ENCODE results near the gene GAD2. TPM values are rescaled to one million over a fixed set of nuclear protein-coding genes. Genes with fewer than 3 reads are reported as not detected.
"Not testable (repeated sequence)": the region's sequence is repeated elsewhere in the genome, so short reads cannot be mapped to it uniquely, and the experiment has no call there.

Gene GAD2
- total RNA-seq, 1 donor from 2014 or later: 6.5 TPM

GRCh38 chr10:26334932-26335573 is 118.5 kb downstream of the GAD2 start:
- H3K36me3 Mint-ChIP-seq (ENCODE audit: insufficient read depth): peaks cover 5% of the 10 kb centered on the region
- TF ChIP-seq, protein P1, sequence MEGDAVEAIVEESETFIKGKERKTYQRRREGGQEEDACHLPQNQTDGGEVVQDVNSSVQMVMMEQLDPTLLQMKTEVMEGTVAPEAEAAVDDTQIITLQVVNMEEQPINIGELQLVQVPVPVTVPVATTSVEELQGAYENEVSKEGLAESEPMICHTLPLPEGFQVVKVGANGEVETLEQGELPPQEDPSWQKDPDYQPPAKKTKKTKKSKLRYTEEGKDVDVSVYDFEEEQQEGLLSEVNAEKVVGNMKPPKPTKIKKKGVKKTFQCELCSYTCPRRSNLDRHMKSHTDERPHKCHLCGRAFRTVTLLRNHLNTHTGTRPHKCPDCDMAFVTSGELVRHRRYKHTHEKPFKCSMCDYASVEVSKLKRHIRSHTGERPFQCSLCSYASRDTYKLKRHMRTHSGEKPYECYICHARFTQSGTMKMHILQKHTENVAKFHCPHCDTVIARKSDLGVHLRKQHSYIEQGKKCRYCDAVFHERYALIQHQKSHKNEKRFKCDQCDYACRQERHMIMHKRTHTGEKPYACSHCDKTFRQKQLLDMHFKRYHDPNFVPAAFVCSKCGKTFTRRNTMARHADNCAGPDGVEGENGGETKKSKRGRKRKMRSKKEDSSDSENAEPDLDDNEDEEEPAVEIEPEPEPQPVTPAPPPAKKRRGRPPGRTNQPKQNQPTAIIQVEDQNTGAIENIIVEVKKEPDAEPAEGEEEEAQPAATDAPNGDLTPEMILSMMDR (IDR thresholded peaks at IDR 0.05; ENCODE audit: unreplicated experiment): peak; percentile 89
- H3K4me1 Mint-ChIP-seq (ENCODE audit: low read depth): peaks cover 12% of the 10 kb centered on the region
- H3K9me3 Mint-ChIP-seq (ENCODE audit: low read depth): peaks cover 14% of the 10 kb centered on the region
- DNase-seq (ENCODE audit: low spot score, unreplicated experiment): peak; percentile 28
- H3K4me3 Mint-ChIP-seq (ENCODE audit: low read depth): no peak overlapping the region
- H3K27me3 Mint-ChIP-seq: no peaks in the 10 kb centered on the region
- H3K27ac Mint-ChIP-seq: no peak overlapping the region

DNA sequence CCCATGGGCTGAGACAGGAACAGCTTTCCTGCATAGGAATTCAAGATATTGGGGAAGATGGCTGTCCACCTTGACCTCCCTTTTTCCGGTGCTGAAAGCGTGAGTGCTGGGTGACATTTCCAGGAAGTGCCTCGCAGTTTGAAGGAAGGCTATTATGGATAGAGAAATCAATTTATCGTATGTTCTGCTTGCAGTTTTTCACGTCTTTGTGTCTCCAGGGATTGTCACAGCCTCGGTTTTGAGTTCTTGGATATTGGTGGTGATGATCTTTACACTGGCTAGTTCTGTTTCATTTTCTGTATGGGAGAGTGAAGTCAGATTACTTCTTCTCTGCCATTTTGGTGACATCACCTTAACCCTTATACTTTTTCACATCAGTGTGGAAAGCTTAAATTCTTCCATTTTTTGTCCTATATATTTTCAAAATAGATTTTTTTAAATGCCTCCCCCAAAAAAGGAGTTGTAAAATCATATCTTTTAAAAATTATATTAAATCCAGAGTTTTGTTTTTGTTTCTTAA is 119.1 kb downstream of the GAD2 start:
- no peak for DNase-seq (ENCODE audit: low spot score, unreplicated experiment)
- peaks cover 14% of the 10 kb centered on the region for H3K9me3 Mint-ChIP-seq (ENCODE audit: low read depth)
- no peaks in the 10 kb centered on the region for H3K27me3 Mint-ChIP-seq
- peaks cover 5% of the 10 kb centered on the region for H3K36me3 Mint-ChIP-seq (ENCODE audit: insufficient read depth)
- TF ChIP-seq, protein P1 (IDR thresholded peaks at IDR 0.05; ENCODE audit: unreplicated experiment): no peak
- no peak overlapping the region for H3K4me3 Mint-ChIP-seq (ENCODE audit: low read depth)
- no peak overlapping the region for H3K27ac Mint-ChIP-seq
- H3K4me1 Mint-ChIP-seq (ENCODE audit: low read depth): peaks cover 12% of the 10 kb centered on the region

DNA sequence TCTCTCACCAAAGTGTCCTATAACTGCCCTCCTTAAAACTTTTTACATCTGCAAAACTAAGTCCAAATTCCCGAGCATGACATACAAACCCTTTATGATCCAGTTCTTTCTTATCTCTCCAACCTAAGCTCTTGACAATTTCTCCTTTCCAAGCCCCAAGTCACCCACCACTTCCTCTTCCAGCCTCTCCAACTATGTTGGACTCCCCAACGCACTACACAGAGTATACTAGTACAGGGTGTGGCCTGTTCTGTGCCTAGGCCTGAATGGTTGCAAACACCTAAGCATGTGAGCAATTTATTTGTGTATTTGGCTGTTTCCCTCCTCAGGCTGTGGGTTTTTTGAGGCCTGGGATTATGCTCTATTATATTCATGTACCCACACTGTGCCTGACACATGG is 120.4 kb downstream of the GAD2 start:
- H3K4me3 Mint-ChIP-seq (ENCODE audit: low read depth): no peak overlapping the region
- peaks cover 7% of the 10 kb centered on the region for H3K4me1 Mint-ChIP-seq (ENCODE audit: low read depth)
- H3K27me3 Mint-ChIP-seq: peaks cover 5% of the 10 kb centered on the region
- TF ChIP-seq, protein P1 (IDR thresholded peaks at IDR 0.05; ENCODE audit: unreplicated experiment): no peak
- DNase-seq (ENCODE audit: low spot score, unreplicated experiment): no peak
- H3K9me3 Mint-ChIP-seq (ENCODE audit: low read depth): peaks cover 14% of the 10 kb centered on the region
- H3K36me3 Mint-ChIP-seq (ENCODE audit: insufficient read depth): peaks cover 5% of the 10 kb centered on the region
- H3K27ac Mint-ChIP-seq: no peak overlapping the region

- H3K27ac Mint-ChIP-seq: no peak overlapping the region
- TF ChIP-seq, protein P1 (IDR thresholded peaks at IDR 0.05; ENCODE audit: unreplicated experiment): no peak
- DNase-seq (ENCODE audit: low spot score, unreplicated experiment): no peak
- H3K4me3 Mint-ChIP-seq (ENCODE audit: low read depth): no peak overlapping the region
- peaks cover 7% of the 10 kb centered on the region for H3K9me3 Mint-ChIP-seq (ENCODE audit: low read depth)
- H3K4me1 Mint-ChIP-seq (ENCODE audit: low read depth): no peaks in the 10 kb centered on the region
- no peaks in the 10 kb centered on the region for H3K36me3 Mint-ChIP-seq (ENCODE audit: insufficient read depth)
- H3K27me3 Mint-ChIP-seq: peaks cover 5% of the 10 kb centered on the region
Observed at GRCh38 chr10:26341701-26342100, 125.1 kb downstream of the GAD2 start.

DNA sequence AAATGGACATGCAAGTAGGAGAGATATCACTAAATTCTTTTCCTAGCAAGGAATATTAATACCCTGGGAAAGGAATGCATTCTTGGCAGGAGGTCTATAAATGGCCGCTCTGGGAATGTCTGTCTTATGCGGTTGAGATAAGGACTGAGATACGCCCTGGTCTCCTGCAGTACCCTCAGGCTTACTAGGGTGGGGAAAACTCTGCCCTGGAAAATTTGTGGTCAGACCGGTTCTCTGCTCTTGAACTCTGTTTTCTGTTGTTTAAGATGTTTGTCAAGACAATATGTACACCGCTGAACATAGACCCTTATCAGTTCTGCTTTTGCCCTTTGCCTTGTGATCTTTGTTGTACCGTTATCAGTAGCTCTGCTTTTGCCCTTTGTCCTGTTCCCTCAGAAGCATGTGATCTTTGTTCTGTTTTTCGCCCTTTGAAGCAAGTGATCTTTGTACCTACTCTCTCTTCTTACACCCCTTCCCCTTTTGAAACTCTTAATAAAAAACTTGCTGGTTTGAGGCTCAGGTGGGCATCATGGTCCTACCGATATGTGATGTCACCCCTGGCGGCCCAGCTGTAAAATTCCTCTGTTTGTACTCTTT is 132.3 kb downstream of the GAD2 start:
- Mint-ChIP-seq H3K27ac (peak overlapping the region; percentile 90), H3K36me3 (ENCODE audit: insufficient read depth) (peaks cover 17% of the 10 kb centered on the region), H3K9me3 (ENCODE audit: low read depth) (peaks cover 28% of the 10 kb centered on the region)
- DNase-seq (ENCODE audit: low spot score, unreplicated experiment); H3K4me1 Mint-ChIP-seq (ENCODE audit: low read depth); H3K4me3 Mint-ChIP-seq (ENCODE audit: low read depth); H3K27me3 Mint-ChIP-seq: not testable (repeated sequence)

Other genes starting within 250 kb of the GAD2 start
- gene APBB1IP, start 221.6 kb downstream of the GAD2 start, total RNA-seq: 0.24 and 0.38 TPM in 2 replicates